ENCODE results near the gene TBC1D2B. TPM values are rescaled to one million over a fixed set of nuclear protein-coding genes. Genes with fewer than 3 reads are reported as not detected.
A peak's percentile ranks its signal among the peaks of the same experiment; 100 is the strongest.

TBC1D2B gene
- 44.3 to 64.2 TPM (median 58.1 TPM) in 3 replicates for total RNA-seq
- long read RNA-seq, full-length matches to known transcripts, result 30 of 55 reads
- long read RNA-seq, partial matches to known transcripts, result 10 of 55 reads
- long read RNA-seq, other reads (novel, unspliced or antisense), result 15 of 55 reads

DNA sequence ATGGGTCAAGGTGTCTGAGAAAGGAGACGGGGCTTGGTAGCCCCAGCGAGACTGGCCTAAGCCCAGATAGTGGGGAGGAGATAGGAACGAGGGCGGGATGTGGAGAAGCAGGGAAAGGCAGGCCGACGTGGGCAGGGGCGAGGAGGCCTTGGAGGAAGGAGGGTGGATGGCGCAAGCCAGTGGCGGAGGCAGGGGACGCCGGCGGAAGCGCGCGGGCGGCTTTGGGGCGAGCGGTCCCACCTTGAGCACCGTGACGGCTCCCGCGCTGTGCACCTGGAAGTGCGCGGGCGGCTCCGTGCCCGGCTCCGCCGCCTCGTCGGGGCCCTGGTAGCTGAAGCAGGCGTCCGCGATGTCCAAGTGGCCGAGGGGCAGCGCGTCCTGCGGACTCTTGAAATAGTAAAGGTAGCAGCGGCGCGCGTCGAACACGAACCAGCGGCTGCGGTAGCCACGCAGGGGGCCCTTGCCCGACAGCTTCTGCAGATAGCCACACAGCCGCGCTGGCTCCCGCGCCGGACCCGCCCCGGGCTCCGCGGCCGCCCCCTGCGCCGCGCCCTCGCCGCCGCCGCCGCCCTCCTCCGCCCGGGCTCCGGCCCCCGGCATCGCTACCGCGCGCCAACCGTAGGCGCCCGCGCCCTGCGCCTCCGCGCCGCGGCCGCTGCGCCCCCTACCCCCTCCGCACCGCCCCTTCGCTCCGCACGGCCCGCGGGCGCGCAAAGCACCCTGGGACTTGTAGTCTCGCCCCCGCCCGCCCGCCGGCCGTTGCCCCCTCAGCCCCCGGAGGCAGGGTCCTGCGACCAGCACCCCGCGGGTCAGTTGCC lies at the start of gene TBC1D2B:
TSS of gene TBC1D2B (minus strand) at position 659 of the 818 bp plus-strand sequence. CDS start at position 600, 59 bp downstream.
- Mint-ChIP-seq H3K9me3 (ENCODE audit: low read depth) (no peaks in the 10 kb centered on the region), H3K4me3 (ENCODE audit: unreplicated experiment) (peak within 1 kb of the TSS; percentile 92), H3K36me3 (ENCODE audit: low read depth) (no peaks in the 10 kb centered on the region), H3K4me1 (ENCODE audit: low read depth) (peaks cover 46% of the 10 kb centered on the region), H3K27ac (ENCODE audit: unreplicated experiment) (peak within 1 kb of the TSS; percentile 99), H3K27me3 (ENCODE audit: low read depth) (no peaks in the 10 kb centered on the region)
- no peak for DNase-seq (ENCODE audit: low spot score)
- TF ChIP-seq, protein P1, sequence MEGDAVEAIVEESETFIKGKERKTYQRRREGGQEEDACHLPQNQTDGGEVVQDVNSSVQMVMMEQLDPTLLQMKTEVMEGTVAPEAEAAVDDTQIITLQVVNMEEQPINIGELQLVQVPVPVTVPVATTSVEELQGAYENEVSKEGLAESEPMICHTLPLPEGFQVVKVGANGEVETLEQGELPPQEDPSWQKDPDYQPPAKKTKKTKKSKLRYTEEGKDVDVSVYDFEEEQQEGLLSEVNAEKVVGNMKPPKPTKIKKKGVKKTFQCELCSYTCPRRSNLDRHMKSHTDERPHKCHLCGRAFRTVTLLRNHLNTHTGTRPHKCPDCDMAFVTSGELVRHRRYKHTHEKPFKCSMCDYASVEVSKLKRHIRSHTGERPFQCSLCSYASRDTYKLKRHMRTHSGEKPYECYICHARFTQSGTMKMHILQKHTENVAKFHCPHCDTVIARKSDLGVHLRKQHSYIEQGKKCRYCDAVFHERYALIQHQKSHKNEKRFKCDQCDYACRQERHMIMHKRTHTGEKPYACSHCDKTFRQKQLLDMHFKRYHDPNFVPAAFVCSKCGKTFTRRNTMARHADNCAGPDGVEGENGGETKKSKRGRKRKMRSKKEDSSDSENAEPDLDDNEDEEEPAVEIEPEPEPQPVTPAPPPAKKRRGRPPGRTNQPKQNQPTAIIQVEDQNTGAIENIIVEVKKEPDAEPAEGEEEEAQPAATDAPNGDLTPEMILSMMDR (IDR thresholded peaks at IDR 0.05), result peak; percentile 28

DNA sequence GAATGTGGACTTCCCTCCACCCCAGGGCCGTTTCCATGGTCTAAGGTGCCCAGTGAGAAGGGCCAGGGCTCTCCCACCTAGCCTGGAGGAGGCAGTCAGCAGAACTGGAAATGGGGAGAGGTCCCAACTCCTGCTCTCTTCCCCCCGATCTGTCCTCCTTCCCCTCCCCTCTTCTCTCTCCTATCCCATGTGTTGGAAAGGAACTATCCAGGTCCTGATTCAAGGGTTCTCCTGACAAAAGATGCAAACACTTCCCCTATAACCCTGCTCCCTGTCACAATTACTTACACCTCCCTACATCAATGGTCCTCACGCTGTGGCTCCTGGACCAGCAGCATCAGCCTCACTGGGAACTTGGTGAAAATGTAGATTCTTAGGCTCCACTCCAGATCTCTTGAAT lies 47.8 kb upstream of the TBC1D2B start:
- no peaks in the 10 kb centered on the region for H3K9me3 Mint-ChIP-seq (ENCODE audit: low read depth)

DNA sequence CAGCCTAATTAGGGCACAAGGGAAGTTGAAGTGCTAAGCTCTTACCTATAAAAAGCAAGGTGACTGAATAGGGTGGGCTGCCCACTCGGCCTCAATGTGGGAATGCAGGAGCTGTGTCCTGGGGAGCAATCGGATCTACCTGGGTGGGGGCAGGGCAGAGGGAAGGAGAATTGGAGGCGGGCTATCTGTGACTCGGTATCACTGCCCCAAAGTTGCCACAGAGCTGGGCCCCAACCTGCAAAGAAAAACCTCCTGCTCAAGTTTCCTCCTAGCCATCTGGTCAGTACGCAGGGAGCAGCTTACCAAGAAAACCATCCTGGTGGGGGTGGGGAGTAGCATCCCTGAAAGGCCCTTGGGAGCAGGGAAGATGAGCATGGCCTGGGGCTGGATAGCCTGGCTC lies 43.0 kb upstream of the TBC1D2B start:
- DNase-seq (ENCODE audit: low spot score), result no peak
- H3K4me3 Mint-ChIP-seq (ENCODE audit: unreplicated experiment), result no peak overlapping the region
- H3K36me3 Mint-ChIP-seq (ENCODE audit: low read depth), result no peaks in the 10 kb centered on the region
- H3K9me3 Mint-ChIP-seq (ENCODE audit: low read depth), result no peaks in the 10 kb centered on the region
- TF ChIP-seq, protein P1 (IDR thresholded peaks at IDR 0.05), result no peak
- H3K27me3 Mint-ChIP-seq (ENCODE audit: low read depth), result no peaks in the 10 kb centered on the region
- H3K27ac Mint-ChIP-seq (ENCODE audit: unreplicated experiment), result no peak overlapping the region
- H3K4me1 Mint-ChIP-seq (ENCODE audit: low read depth), result no peaks in the 10 kb centered on the region

More for the DNA sequence above, 47.8 kb upstream of the TBC1D2B start:
- no peak for DNase-seq (ENCODE audit: low spot score)
- Mint-ChIP-seq H3K36me3 (ENCODE audit: low read depth) (no peaks in the 10 kb centered on the region), H3K4me1 (ENCODE audit: low read depth) (peaks cover 3% of the 10 kb centered on the region), H3K4me3 (ENCODE audit: unreplicated experiment) (no peak overlapping the region), H3K27ac (ENCODE audit: unreplicated experiment) (no peak overlapping the region), H3K27me3 (ENCODE audit: low read depth) (no peaks in the 10 kb centered on the region)
- TF ChIP-seq, protein P1 (IDR thresholded peaks at IDR 0.05), result no peak

DNA sequence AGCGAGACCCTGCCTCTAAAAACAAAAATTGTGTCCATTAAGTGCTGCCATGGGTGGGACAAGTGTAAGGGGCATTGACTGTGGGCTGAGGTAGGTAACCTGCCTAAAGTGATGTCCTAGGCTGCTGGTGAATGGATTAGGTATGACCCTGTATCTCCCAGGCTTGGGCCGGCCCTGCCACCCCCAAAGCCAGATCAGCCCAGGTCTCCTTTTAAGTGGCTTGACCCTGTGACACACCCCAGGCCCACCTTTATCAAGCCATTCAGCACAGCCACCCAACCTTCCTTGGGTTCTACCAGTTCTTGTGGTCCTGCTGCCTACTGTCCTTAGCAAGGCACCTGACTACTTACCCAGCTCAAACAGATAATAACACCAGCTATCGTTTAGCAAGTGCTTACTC lies 35.0 kb upstream of the TBC1D2B start:
- no peak overlapping the region for H3K27ac Mint-ChIP-seq (ENCODE audit: unreplicated experiment)
- H3K9me3 Mint-ChIP-seq (ENCODE audit: low read depth), result no peaks in the 10 kb centered on the region
- H3K27me3 Mint-ChIP-seq (ENCODE audit: low read depth), result no peaks in the 10 kb centered on the region
- H3K4me3 Mint-ChIP-seq (ENCODE audit: unreplicated experiment), result no peak overlapping the region
- peak; percentile 58 for DNase-seq (ENCODE audit: low spot score)
- TF ChIP-seq, protein P1 (IDR thresholded peaks at IDR 0.05), result no peak
- H3K36me3 Mint-ChIP-seq (ENCODE audit: low read depth), result no peaks in the 10 kb centered on the region
- H3K4me1 Mint-ChIP-seq (ENCODE audit: low read depth), result no peaks in the 10 kb centered on the region

DNA sequence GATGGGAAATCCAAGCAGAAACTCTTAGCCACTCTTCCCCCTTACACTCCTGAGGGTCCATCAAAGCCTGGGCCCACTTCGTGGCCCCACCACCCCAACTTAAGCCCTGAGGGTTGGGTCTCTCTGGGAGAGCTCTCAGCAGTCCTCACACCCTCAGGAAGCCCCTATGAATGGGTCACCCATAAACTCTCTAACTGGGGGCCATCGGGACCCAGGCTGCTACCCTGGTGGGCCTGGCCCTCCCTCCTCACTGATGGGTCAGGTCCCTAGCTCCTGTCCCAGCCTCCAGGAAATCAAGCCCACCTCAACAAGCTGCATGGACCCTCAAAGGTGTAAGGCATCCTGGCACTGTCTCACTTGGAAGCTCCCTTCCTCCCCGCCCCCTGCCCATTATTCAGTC lies 34.3 kb upstream of the TBC1D2B start:
- Mint-ChIP-seq H3K36me3 (ENCODE audit: low read depth) (no peaks in the 10 kb centered on the region), H3K27ac (ENCODE audit: unreplicated experiment) (no peak overlapping the region), H3K4me1 (ENCODE audit: low read depth) (no peaks in the 10 kb centered on the region), H3K9me3 (ENCODE audit: low read depth) (no peaks in the 10 kb centered on the region), H3K27me3 (ENCODE audit: low read depth) (no peaks in the 10 kb centered on the region), H3K4me3 (ENCODE audit: unreplicated experiment) (no peak overlapping the region)
- peak; percentile 61 for DNase-seq (ENCODE audit: low spot score)
- TF ChIP-seq, protein P1 (IDR thresholded peaks at IDR 0.05), result no peak
